PFSK-1 (cell line): ENCODE measurements around the gene C1orf174.

Experiments
- FOXP2 ChIP-seq: optimal IDR thresholded peaks from 2 replicates; pipeline ENCODE3; 2011; ENCODE audit warnings: borderline replicate concordance, control low read depth, inconsistent platforms; ENCODE audit not compliant: insufficient read depth; ENCODE audit errors: extremely low read length, extremely low read depth
- POLR2AphosphoS5 ChIP-seq: IDR thresholded peaks from 2 replicates; pipeline ENCODE4 v1.6.1; 2012; ENCODE audit warnings: low read depth, mild to moderate bottlenecking, control low read depth, low read length, moderate library complexity
- REST ChIP-seq, 2 experiments: IDR thresholded peaks; 2 replicates each; pipeline versions ENCODE4 v1.6.1 to v1.8.0; 2011 to 2012; ENCODE audit warnings: low read depth in 2 of 2, low read length in 2 of 2, control low read depth in 1 of 2, inconsistent platforms in 1 of 2, mild to moderate bottlenecking in 1 of 2, moderate library complexity in 1 of 2; ENCODE audit not compliant: insufficient read depth in 1 of 2
- SIN3A ChIP-seq: IDR thresholded peaks from 2 replicates; pipeline ENCODE4 v1.6.1; 2012; ENCODE audit warnings: mild to moderate bottlenecking, low read length, moderate library complexity, borderline replicate concordance; ENCODE audit not compliant: insufficient read depth
- TAF1 ChIP-seq: IDR thresholded peaks from 2 replicates; pipeline ENCODE4 v1.6.1; 2012; ENCODE audit warnings: low read length, control low read depth, borderline replicate concordance; ENCODE audit not compliant: insufficient read depth

The C1orf174 gene

DNA sequence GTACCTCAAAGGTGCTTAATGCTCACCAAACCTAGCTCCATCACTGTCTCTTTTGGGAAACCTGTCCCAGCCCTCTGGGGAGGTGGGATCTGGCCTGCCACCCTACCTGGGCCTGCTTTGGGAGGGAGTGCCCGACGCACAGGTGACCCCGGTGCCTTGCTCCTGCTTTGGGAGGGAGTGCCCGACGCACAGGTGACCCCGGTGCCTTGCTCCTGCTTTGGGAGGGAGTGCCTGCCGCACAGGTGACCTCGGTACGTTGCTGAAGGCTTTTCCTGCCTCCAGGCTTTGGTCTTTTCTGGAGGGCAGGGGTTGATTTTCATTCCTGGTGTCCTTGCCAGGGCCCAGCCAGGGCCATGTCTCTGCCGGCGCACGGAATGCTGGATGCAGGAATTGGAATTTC is 25.2 kb upstream of the C1orf174 start:
- TF ChIP-seq FOXP2 (no peak), TAF1 (no peak), POLR2AphosphoS5 (no peak), SIN3A (no peak), REST (IDR thresholded peaks at IDR 0.05; ENCODE audit: insufficient read depth in 1 of 2, low read depth in 2 of 2, low read length in 2 of 2) (no peak)

- TF ChIP-seq FOXP2, result no peak
- TF ChIP-seq REST (IDR thresholded peaks at IDR 0.05; ENCODE audit: insufficient read depth in 1 of 2, low read depth in 2 of 2, low read length in 2 of 2), result no peak
- no peak for TF ChIP-seq TAF1
- TF ChIP-seq SIN3A, result no peak
- TF ChIP-seq POLR2AphosphoS5, result no peak
Observed at GRCh38 chr1:3924825-3925220, 24.8 kb upstream of the C1orf174 start.

DNA sequence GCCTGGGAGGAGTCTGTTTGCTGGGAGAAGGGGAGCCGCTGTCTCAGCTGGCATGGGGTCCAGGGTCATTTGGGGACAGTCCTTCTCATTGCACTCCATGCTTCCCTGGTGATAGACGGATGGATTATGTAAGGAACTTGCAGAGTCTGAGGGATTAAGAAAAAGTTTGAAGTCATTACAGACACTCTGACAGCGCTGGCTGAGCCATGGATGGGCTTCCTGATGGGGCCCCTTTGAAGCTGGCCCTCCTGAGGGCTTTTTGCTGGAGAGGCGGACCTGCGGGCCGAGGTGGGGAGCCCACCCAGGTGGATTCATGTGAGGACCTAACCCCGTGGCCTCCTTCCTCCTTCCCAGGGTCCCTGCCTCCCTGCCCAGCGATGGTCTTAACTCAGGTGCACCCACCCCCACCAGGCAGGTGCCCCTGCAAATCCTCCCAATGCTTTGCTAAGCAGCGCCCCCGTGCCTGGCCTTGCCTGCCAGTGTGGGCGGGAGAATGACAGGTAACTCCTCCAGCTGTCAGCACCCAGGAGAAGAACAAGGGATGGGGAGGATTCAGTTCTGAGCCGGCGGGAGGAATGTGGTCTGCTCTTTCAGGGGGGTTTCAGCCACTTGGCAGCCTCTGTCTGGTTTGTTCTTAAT is 24.2 kb upstream of the C1orf174 start:
- no peak for TF ChIP-seq POLR2AphosphoS5
- TF ChIP-seq FOXP2, result no peak
- TF ChIP-seq TAF1, result no peak
- no peak for TF ChIP-seq REST (IDR thresholded peaks at IDR 0.05; ENCODE audit: insufficient read depth in 1 of 2, low read depth in 2 of 2, low read length in 2 of 2)
- no peak for TF ChIP-seq SIN3A

DNA sequence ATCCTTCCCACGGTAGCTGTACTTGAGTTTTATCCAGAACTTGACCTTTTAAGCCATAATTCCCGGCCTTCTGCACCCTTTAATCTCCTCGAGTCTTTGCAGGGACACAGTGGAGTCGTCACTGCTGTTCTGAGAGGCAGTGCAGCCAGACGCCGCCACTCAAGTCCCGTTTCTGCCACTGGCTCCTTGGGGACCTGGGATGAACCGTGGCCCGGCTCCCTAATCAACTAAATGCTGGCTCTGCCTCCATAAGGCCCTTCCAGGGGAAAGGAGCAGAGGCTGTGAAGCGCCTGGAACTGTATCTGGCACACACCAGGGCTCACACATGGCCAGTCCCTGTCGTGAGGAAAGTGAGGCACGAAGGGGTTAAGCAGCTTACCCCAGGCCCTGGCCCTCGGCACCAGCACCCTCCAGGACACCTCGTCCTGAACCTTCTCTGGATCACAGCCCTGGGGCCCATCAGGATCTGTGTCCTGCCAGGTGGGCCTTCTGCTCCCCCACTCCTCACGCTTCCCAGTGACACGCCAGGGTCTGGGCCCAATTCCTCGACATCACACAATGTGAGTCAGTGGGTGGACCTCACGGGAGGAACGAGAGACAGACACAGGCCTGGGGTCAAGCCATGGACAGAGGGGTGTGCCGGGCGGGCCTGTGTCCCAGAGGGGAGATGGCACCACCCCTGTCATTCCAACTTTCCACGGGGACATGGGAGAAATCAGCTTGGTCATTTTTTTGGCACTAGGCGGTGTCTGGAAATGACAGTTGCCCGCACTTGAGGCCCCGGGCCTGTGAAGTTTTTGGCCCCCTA is 23.5 kb upstream of the C1orf174 start:
- TF ChIP-seq POLR2AphosphoS5 (no peak), REST (IDR thresholded peaks at IDR 0.05; ENCODE audit: insufficient read depth in 1 of 2, low read depth in 2 of 2, low read length in 2 of 2) (no peak), FOXP2 (no peak), SIN3A (no peak), TAF1 (no peak)

- TF ChIP-seq SIN3A (no peak), POLR2AphosphoS5 (no peak), REST (IDR thresholded peaks at IDR 0.05; ENCODE audit: insufficient read depth in 1 of 2, low read depth in 2 of 2, low read length in 2 of 2) (no peak), TAF1 (no peak), FOXP2 (no peak)
Observed at GRCh38 chr1:3922851-3923250, 22.8 kb upstream of the C1orf174 start.
